ENCODE results near the gene ABTB1.

DNA sequence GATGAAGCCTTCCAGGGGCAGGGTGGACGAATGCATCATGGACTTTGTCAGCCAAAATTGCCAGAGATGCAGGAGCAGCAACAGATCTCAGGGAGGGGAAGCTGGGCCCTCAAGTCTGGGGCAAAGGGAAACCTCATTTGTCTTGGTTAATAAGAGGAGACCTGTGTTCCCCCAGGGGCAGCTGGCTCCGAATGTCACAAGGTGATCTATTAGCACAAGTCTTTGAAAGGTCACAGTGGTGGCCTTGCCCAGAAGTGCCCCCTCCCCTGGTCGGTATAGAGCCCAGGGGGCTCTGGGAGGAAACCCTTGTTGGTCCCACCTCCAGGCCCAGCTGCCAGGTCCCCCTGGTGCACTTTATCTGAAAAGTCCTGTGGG lies 46.2 kb downstream of the ABTB1 start:
- TF ChIP-seq POLR2A (IDR thresholded peaks at IDR 0.05): no peak
- TF ChIP-seq, protein P1, sequence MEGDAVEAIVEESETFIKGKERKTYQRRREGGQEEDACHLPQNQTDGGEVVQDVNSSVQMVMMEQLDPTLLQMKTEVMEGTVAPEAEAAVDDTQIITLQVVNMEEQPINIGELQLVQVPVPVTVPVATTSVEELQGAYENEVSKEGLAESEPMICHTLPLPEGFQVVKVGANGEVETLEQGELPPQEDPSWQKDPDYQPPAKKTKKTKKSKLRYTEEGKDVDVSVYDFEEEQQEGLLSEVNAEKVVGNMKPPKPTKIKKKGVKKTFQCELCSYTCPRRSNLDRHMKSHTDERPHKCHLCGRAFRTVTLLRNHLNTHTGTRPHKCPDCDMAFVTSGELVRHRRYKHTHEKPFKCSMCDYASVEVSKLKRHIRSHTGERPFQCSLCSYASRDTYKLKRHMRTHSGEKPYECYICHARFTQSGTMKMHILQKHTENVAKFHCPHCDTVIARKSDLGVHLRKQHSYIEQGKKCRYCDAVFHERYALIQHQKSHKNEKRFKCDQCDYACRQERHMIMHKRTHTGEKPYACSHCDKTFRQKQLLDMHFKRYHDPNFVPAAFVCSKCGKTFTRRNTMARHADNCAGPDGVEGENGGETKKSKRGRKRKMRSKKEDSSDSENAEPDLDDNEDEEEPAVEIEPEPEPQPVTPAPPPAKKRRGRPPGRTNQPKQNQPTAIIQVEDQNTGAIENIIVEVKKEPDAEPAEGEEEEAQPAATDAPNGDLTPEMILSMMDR (IDR thresholded peaks at IDR 0.05): no peak

Measured in right lobe of liver (tissue), 4 donors.